Activated naive CD8-positive, alpha-beta T cell treated with anti-CD3 and anti-CD28 coated beads, Interleukin-2, amount 50 U/mL, for 24 hours (primary cell): ENCODE measurements around the gene COL8A1.

Experiments used
- ATAC-seq: fragments of 150-1000 bp; cut with Tn5 transposase; one replicate; pipeline ENCODE4 v1.10.0; 2021
- DNase-seq: peaks from one replicate; pipeline ENCODE4 v3.0.0; 2021
- H3K27ac Mint-ChIP-seq: one replicate; pipeline ENCODE4 v1.8.0; 2021; ENCODE audit warnings: mild to moderate bottlenecking, mixed read lengths
- H3K27me3 Mint-ChIP-seq: one replicate; pipeline ENCODE4 v1.8.0; 2021; ENCODE audit warnings: mixed read lengths
- H3K36me3 Mint-ChIP-seq: one replicate; pipeline ENCODE4 v1.8.0; 2021; ENCODE audit warnings: low read depth, mixed read lengths
- H3K4me1 Mint-ChIP-seq: one replicate; pipeline ENCODE4 v1.8.0; 2021; ENCODE audit warnings: mixed read lengths
- H3K4me3 Mint-ChIP-seq: one replicate; pipeline ENCODE4 v1.8.0; 2021; ENCODE audit warnings: mild to moderate bottlenecking, moderate library complexity, mixed read lengths
- H3K9me3 Mint-ChIP-seq: one replicate; pipeline ENCODE4 v1.8.0; 2021; ENCODE audit warnings: mixed read lengths

COL8A1 gene

GRCh38 chr3:99781761-99782160 lies 143.4 kb downstream of the COL8A1 start:
- DNase-seq, result no peak
- H3K9me3 Mint-ChIP-seq, result no peaks in the 10 kb centered on the region
- H3K27me3 Mint-ChIP-seq, result peaks cover 24% of the 10 kb centered on the region
- no peak overlapping the region for H3K4me3 Mint-ChIP-seq
- H3K27ac Mint-ChIP-seq, result no peak overlapping the region
- no peaks in the 10 kb centered on the region for H3K4me1 Mint-ChIP-seq
- H3K36me3 Mint-ChIP-seq, result no peaks in the 10 kb centered on the region
- no peak for ATAC-seq

- no peaks in the 10 kb centered on the region for H3K4me1 Mint-ChIP-seq
- no peak overlapping the region for H3K27ac Mint-ChIP-seq
- H3K9me3 Mint-ChIP-seq, result no peaks in the 10 kb centered on the region
- H3K4me3 Mint-ChIP-seq, result no peak overlapping the region
- H3K36me3 Mint-ChIP-seq, result no peaks in the 10 kb centered on the region
- ATAC-seq (no peak), DNase-seq (no peak)
- peaks cover 17% of the 10 kb centered on the region for H3K27me3 Mint-ChIP-seq
Measured at GRCh38 chr3:99783011-99783573, 144.7 kb downstream of the COL8A1 start.

- Mint-ChIP-seq H3K9me3 (no peaks in the 10 kb centered on the region), H3K4me1 (no peaks in the 10 kb centered on the region), H3K27me3 (peaks cover 11% of the 10 kb centered on the region), H3K36me3 (no peaks in the 10 kb centered on the region), H3K27ac (no peak overlapping the region), H3K4me3 (no peak overlapping the region)
- DNase-seq (no peak), ATAC-seq (peak; percentile 92)
Measured at GRCh38 chr3:99789011-99789721, 150.8 kb downstream of the COL8A1 start.

- ATAC-seq (no peak), DNase-seq (no peak)
- Mint-ChIP-seq H3K4me1 (no peaks in the 10 kb centered on the region), H3K36me3 (no peaks in the 10 kb centered on the region), H3K4me3 (no peak overlapping the region), H3K9me3 (no peaks in the 10 kb centered on the region), H3K27ac (no peak overlapping the region), H3K27me3 (peaks cover 5% of the 10 kb centered on the region)
Measured at GRCh38 chr3:99794485-99794884, 156.1 kb downstream of the COL8A1 start.

GRCh38 chr3:99795573-99795972 lies 157.2 kb downstream of the COL8A1 start:
- Mint-ChIP-seq H3K27ac (no peak overlapping the region), H3K4me1 (no peaks in the 10 kb centered on the region), H3K36me3 (no peaks in the 10 kb centered on the region), H3K9me3 (no peaks in the 10 kb centered on the region), H3K27me3 (peaks cover 2% of the 10 kb centered on the region), H3K4me3 (no peak overlapping the region)
- ATAC-seq, result no peak
- no peak for DNase-seq

- ATAC-seq (no peak), DNase-seq (no peak)
- Mint-ChIP-seq H3K36me3 (peaks cover 4% of the 10 kb centered on the region), H3K27ac (no peak overlapping the region), H3K9me3 (peaks cover 3% of the 10 kb centered on the region), H3K27me3 (no peaks in the 10 kb centered on the region), H3K4me1 (no peaks in the 10 kb centered on the region), H3K4me3 (no peak overlapping the region)
Measured at GRCh38 chr3:99799422-99799821, 161.0 kb downstream of the COL8A1 start.

- H3K4me3 Mint-ChIP-seq, result no peak overlapping the region
- peaks cover 14% of the 10 kb centered on the region for H3K36me3 Mint-ChIP-seq
- H3K27me3 Mint-ChIP-seq, result no peaks in the 10 kb centered on the region
- H3K4me1 Mint-ChIP-seq, result no peaks in the 10 kb centered on the region
- ATAC-seq, result no peak
- no peak for DNase-seq
- peaks cover 12% of the 10 kb centered on the region for H3K9me3 Mint-ChIP-seq
- H3K27ac Mint-ChIP-seq, result no peak overlapping the region
Measured at GRCh38 chr3:99803297-99803696, 164.9 kb downstream of the COL8A1 start.

- H3K9me3 Mint-ChIP-seq, result peaks cover 12% of the 10 kb centered on the region
- H3K4me1 Mint-ChIP-seq, result no peaks in the 10 kb centered on the region
- H3K36me3 Mint-ChIP-seq, result peaks cover 14% of the 10 kb centered on the region
- no peak for ATAC-seq
- no peak overlapping the region for H3K4me3 Mint-ChIP-seq
- no peak overlapping the region for H3K27ac Mint-ChIP-seq
- no peaks in the 10 kb centered on the region for H3K27me3 Mint-ChIP-seq
- no peak for DNase-seq
Measured at GRCh38 chr3:99805160-99805559, 166.8 kb downstream of the COL8A1 start.

GRCh38 chr3:99808163-99808794 lies 169.9 kb downstream of the COL8A1 start:
- Mint-ChIP-seq H3K36me3 (peaks cover 12% of the 10 kb centered on the region), H3K27ac (no peak overlapping the region), H3K4me3 (no peak overlapping the region), H3K9me3 (peaks cover 12% of the 10 kb centered on the region), H3K27me3 (no peaks in the 10 kb centered on the region), H3K4me1 (no peaks in the 10 kb centered on the region)
- DNase-seq (peak; percentile 24), ATAC-seq (no peak)

GRCh38 chr3:99809565-99809964 lies 171.2 kb downstream of the COL8A1 start:
- Mint-ChIP-seq H3K9me3 (peaks cover 8% of the 10 kb centered on the region), H3K36me3 (peaks cover 8% of the 10 kb centered on the region), H3K4me1 (no peaks in the 10 kb centered on the region), H3K27me3 (no peaks in the 10 kb centered on the region), H3K27ac (no peak overlapping the region), H3K4me3 (no peak overlapping the region)
- ATAC-seq (no peak), DNase-seq (no peak)

GRCh38 chr3:99810403-99810802 lies 172.0 kb downstream of the COL8A1 start:
- no peak overlapping the region for H3K4me3 Mint-ChIP-seq
- peaks cover 5% of the 10 kb centered on the region for H3K36me3 Mint-ChIP-seq
- H3K27me3 Mint-ChIP-seq, result no peaks in the 10 kb centered on the region
- DNase-seq, result no peak
- peaks cover 6% of the 10 kb centered on the region for H3K9me3 Mint-ChIP-seq
- H3K27ac Mint-ChIP-seq, result no peak overlapping the region
- no peak for ATAC-seq
- H3K4me1 Mint-ChIP-seq, result no peaks in the 10 kb centered on the region

- Mint-ChIP-seq H3K9me3 (no peaks in the 10 kb centered on the region), H3K27ac (peak overlapping the region; percentile 99), H3K4me1 (peaks cover 47% of the 10 kb centered on the region), H3K36me3 (peaks cover 16% of the 10 kb centered on the region), H3K27me3 (no peaks in the 10 kb centered on the region), H3K4me3 (peak overlapping the region; percentile 97)
- DNase-seq (peak; percentile 16), ATAC-seq (no peak)
Measured at GRCh38 chr3:99817047-99817436, 178.6 kb downstream of the COL8A1 start.

GRCh38 chr3:99817437-99818240 lies 179.2 kb downstream of the COL8A1 start, which contains the start of gene CMSS1:
Gene CMSS1 (plus strand): TSS chr3:99817862.
- Mint-ChIP-seq H3K4me1 (peaks cover 47% of the 10 kb centered on the region), H3K27me3 (no peaks in the 10 kb centered on the region), H3K27ac (peak within 1 kb of the TSS; percentile 99)

GRCh38 chr3:99818818-99819217 lies 180.4 kb downstream of the COL8A1 start:
- peak overlapping the region; percentile 97 for H3K4me3 Mint-ChIP-seq
- peaks cover 54% of the 10 kb centered on the region for H3K4me1 Mint-ChIP-seq

More at GRCh38 chr3:99817437-99818240, 179.2 kb downstream of the COL8A1 start, which contains the start of gene CMSS1:
- ATAC-seq, result peak; percentile 96
- no peaks in the 10 kb centered on the region for H3K9me3 Mint-ChIP-seq
- peak; percentile 98 for DNase-seq
- peaks cover 16% of the 10 kb centered on the region for H3K36me3 Mint-ChIP-seq
- peak within 1 kb of the TSS; percentile 97 for H3K4me3 Mint-ChIP-seq

More at GRCh38 chr3:99818818-99819217, 180.4 kb downstream of the COL8A1 start:
- ATAC-seq (no peak), DNase-seq (no peak)
- Mint-ChIP-seq H3K27me3 (no peaks in the 10 kb centered on the region), H3K9me3 (no peaks in the 10 kb centered on the region), H3K36me3 (peaks cover 20% of the 10 kb centered on the region), H3K27ac (peak overlapping the region; percentile 99)
